Measurements from ENCODE around the gene MDC1. TPM values are rescaled to one million over a fixed set of nuclear protein-coding genes. Genes with fewer than 3 reads are reported as not detected.

MDC1 gene
- total RNA-seq, 3 donors from 2014 or later: 15.2 to 34.3 (median 29.5) TPM

GRCh38 chr6:30747902-30748769 lies 31.1 kb upstream of the MDC1 start:
- peaks cover 61% of the 10 kb centered on the region for H3K4me1 ChIP-seq (ENCODE audit: low read depth)
- peak in 2 of 3 donors; percentile 47 to 66 for DNase-seq
- peak overlapping the region; percentile 10 for H3K4me3 ChIP-seq
- H3K36me3 ChIP-seq (ENCODE audit: low read depth): no peaks in the 10 kb centered on the region
- intact Hi-C loops (cut with DNase I, micrococcal nuclease): loop anchor here (10.0 kb wide), 2 partner anchors 77 to 137 kb away; partner anchors contain the start of gene DDR1 (in 2 of the 2)
- peak; percentile 59 for ATAC-seq
- no peaks in the 10 kb centered on the region for H3K9me3 ChIP-seq
- TF ChIP-seq, protein P1, sequence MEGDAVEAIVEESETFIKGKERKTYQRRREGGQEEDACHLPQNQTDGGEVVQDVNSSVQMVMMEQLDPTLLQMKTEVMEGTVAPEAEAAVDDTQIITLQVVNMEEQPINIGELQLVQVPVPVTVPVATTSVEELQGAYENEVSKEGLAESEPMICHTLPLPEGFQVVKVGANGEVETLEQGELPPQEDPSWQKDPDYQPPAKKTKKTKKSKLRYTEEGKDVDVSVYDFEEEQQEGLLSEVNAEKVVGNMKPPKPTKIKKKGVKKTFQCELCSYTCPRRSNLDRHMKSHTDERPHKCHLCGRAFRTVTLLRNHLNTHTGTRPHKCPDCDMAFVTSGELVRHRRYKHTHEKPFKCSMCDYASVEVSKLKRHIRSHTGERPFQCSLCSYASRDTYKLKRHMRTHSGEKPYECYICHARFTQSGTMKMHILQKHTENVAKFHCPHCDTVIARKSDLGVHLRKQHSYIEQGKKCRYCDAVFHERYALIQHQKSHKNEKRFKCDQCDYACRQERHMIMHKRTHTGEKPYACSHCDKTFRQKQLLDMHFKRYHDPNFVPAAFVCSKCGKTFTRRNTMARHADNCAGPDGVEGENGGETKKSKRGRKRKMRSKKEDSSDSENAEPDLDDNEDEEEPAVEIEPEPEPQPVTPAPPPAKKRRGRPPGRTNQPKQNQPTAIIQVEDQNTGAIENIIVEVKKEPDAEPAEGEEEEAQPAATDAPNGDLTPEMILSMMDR (IDR thresholded peaks at IDR 0.05): no peak

- TF ChIP-seq, protein P1 (IDR thresholded peaks at IDR 0.05): no peak
- Histone ChIP-seq H3K4me1 (ENCODE audit: low read depth) (peaks cover 61% of the 10 kb centered on the region), H3K36me3 (ENCODE audit: low read depth) (peaks cover 5% of the 10 kb centered on the region), H3K9me3 (no peaks in the 10 kb centered on the region), H3K4me3 (no peak overlapping the region)
- DNase-seq (no peak), ATAC-seq (no peak)
- intact Hi-C loops (cut with DNase I, micrococcal nuclease): loop anchor here (10.0 kb wide), 2 partner anchors 78 to 138 kb away; partner anchors contain the start of gene DDR1 (in 2 of the 2)
Observed at GRCh38 chr6:30747300-30747687, 30.2 kb upstream of the MDC1 start.

- Histone ChIP-seq H3K4me3 (peak within 1 kb of the TSS; percentile 71), H3K9me3 (no peaks in the 10 kb centered on the region), H3K36me3 (ENCODE audit: low read depth) (peaks cover 5% of the 10 kb centered on the region), H3K4me1 (ENCODE audit: low read depth) (peaks cover 44% of the 10 kb centered on the region)
- ATAC-seq: peak; percentile 55
- intact Hi-C loops (cut with DNase I, micrococcal nuclease): loop anchor here (10.0 kb wide), 2 partner anchors 81 to 141 kb away; partner anchors contain the start of gene DDR1 (in 2 of the 2)
- peak; percentile 91 to 93 (median 92) for DNase-seq
- TF ChIP-seq, protein P1 (IDR thresholded peaks at IDR 0.05): peak; percentile 42
Observed at GRCh38 chr6:30744054-30744805, 27.1 kb upstream of the MDC1 start, which contains the start of gene IER3. TSS of gene IER3 (minus strand) at chr6:30744547. CDS start at chr6:30744518, 29 bp downstream.

GRCh38 chr6:30743099-30744053 lies 26.3 kb upstream of the MDC1 start:
- Histone ChIP-seq H3K36me3 (ENCODE audit: low read depth) (peaks cover 5% of the 10 kb centered on the region), H3K4me3 (peak overlapping the region; percentile 71), H3K9me3 (no peaks in the 10 kb centered on the region), H3K4me1 (ENCODE audit: low read depth) (peaks cover 36% of the 10 kb centered on the region)
- ATAC-seq: no peak
- intact Hi-C loops (cut with DNase I, micrococcal nuclease): loop anchor here (10.0 kb wide), 2 partner anchors 81 to 141 kb away; partner anchors contain the start of gene DDR1 (in 2 of the 2)
- DNase-seq: peak; percentile 60 to 73 (median 70)
- TF ChIP-seq, protein P1 (IDR thresholded peaks at IDR 0.05): no peak
